ENCODE results near the gene TUNAR. TPM values are rescaled to one million over a fixed set of nuclear protein-coding genes. Genes with fewer than 3 reads are reported as not detected.

TUNAR gene
- total RNA-seq, 2 experiments from 2014 or later, result not detected

DNA sequence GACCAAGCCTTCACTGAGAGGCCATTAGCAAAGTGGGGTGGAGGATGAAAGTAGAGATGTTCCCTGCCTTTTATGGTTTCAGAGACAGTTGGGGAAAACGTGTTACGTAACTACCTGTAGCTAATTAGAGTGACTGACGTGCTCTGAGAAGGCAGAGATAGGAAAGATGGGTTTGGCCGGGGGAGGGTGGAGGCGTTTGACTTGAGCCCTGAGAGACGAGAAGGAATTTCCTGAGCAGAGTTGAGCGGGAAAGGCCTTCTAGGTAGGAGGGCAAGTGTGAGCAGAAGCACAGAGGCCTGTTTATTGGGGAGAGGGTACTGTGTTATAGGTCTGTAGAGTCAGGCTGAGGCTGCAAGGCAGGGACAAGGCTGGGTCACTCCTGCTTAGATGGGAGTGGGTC lies 8.6 kb downstream of the TUNAR start:
- intact Hi-C loops (cut with DNase I, micrococcal nuclease), result no loop called here
- H3K27ac ChIP-seq (ENCODE audit: low read depth in 1 of 2, low read length in 2 of 2), result no peak overlapping the region
- peaks cover 63% of the 10 kb centered on the region for H3K27me3 Mint-ChIP-seq
- ATAC-seq (ENCODE audit: poor library complexity) (no peak), DNase-seq (no peak)
- ChIA-PET POLR2A (no interaction called here), CTCF (no interaction called here)
- H3K9me3 Mint-ChIP-seq, result no peaks in the 10 kb centered on the region
- TF ChIP-seq, protein P1, sequence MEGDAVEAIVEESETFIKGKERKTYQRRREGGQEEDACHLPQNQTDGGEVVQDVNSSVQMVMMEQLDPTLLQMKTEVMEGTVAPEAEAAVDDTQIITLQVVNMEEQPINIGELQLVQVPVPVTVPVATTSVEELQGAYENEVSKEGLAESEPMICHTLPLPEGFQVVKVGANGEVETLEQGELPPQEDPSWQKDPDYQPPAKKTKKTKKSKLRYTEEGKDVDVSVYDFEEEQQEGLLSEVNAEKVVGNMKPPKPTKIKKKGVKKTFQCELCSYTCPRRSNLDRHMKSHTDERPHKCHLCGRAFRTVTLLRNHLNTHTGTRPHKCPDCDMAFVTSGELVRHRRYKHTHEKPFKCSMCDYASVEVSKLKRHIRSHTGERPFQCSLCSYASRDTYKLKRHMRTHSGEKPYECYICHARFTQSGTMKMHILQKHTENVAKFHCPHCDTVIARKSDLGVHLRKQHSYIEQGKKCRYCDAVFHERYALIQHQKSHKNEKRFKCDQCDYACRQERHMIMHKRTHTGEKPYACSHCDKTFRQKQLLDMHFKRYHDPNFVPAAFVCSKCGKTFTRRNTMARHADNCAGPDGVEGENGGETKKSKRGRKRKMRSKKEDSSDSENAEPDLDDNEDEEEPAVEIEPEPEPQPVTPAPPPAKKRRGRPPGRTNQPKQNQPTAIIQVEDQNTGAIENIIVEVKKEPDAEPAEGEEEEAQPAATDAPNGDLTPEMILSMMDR (IDR thresholded peaks at IDR 0.05), result no peak
- no peaks in the 10 kb centered on the region for H3K36me3 ChIP-seq (ENCODE audit: insufficient read depth, low read length)
- H3K27me3 ChIP-seq (ENCODE audit: control insufficient read depth in 1 of 2, insufficient read depth in 2 of 2, low read length in 2 of 2), result peaks cover 0 to 4% of the 10 kb centered on the region in 2 experiments
- H3K4me3 ChIP-seq (ENCODE audit: low read length), result no peak overlapping the region
- no peaks in the 10 kb centered on the region for H3K9me3 ChIP-seq (ENCODE audit: control insufficient read depth in 1 of 2, insufficient read depth in 1 of 2, low read length in 2 of 2)
- H3K36me3 Mint-ChIP-seq (ENCODE audit: low read depth), result no peaks in the 10 kb centered on the region
- no peaks in the 10 kb centered on the region for H3K4me1 Mint-ChIP-seq (ENCODE audit: low read depth)
- H3K4me3 Mint-ChIP-seq, result no peak overlapping the region
- H3K27ac Mint-ChIP-seq, result no peak overlapping the region
- H3K4me1 ChIP-seq (ENCODE audit: insufficient read depth, low read length), result no peaks in the 10 kb centered on the region

DNA sequence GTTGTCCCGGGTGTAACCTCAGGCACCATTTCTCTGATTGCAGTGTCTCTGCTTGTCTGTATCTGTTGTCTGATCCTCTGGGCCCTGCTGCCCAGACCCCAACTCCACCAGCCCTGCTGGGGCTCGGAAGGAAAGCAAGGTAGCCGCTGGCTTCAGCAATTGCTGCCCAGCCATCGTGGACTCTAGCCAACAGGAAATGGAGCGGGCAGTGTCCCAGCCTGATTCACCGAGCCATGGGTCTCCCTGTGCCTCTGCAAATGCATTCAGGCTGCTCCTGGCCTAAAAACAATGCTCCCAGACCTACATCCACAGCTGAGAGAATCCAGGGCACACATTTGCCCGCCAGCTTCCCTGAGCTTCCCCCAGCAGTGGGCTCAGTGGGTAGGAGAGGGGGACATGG lies 9.2 kb downstream of the TUNAR start:
- H3K9me3 Mint-ChIP-seq, result no peaks in the 10 kb centered on the region
- H3K4me3 Mint-ChIP-seq, result no peak overlapping the region
- no peak for ATAC-seq (ENCODE audit: poor library complexity)
- no peaks in the 10 kb centered on the region for H3K4me1 Mint-ChIP-seq (ENCODE audit: low read depth)
- H3K27ac Mint-ChIP-seq, result no peak overlapping the region
- POLR2A ChIA-PET, result no interaction called here
- H3K27me3 Mint-ChIP-seq, result peaks cover 58% of the 10 kb centered on the region
- no peak for DNase-seq
- Histone ChIP-seq H3K9me3 (ENCODE audit: control insufficient read depth in 1 of 2, insufficient read depth in 1 of 2, low read length in 2 of 2) (no peaks in the 10 kb centered on the region), H3K4me1 (ENCODE audit: insufficient read depth, low read length) (no peaks in the 10 kb centered on the region), H3K36me3 (ENCODE audit: insufficient read depth, low read length) (no peaks in the 10 kb centered on the region), H3K27ac (ENCODE audit: low read depth in 1 of 2, low read length in 2 of 2) (no peak overlapping the region), H3K27me3 (ENCODE audit: control insufficient read depth in 1 of 2, insufficient read depth in 2 of 2, low read length in 2 of 2) (peaks cover 0 to 4% of the 10 kb centered on the region in 2 experiments), H3K4me3 (ENCODE audit: low read length) (no peak overlapping the region)
- intact Hi-C loops (cut with DNase I, micrococcal nuclease), result no loop called here
- CTCF ChIA-PET, result no interaction called here
- H3K36me3 Mint-ChIP-seq (ENCODE audit: low read depth), result no peaks in the 10 kb centered on the region
- TF ChIP-seq, protein P1 (IDR thresholded peaks at IDR 0.05), result no peak

DNA sequence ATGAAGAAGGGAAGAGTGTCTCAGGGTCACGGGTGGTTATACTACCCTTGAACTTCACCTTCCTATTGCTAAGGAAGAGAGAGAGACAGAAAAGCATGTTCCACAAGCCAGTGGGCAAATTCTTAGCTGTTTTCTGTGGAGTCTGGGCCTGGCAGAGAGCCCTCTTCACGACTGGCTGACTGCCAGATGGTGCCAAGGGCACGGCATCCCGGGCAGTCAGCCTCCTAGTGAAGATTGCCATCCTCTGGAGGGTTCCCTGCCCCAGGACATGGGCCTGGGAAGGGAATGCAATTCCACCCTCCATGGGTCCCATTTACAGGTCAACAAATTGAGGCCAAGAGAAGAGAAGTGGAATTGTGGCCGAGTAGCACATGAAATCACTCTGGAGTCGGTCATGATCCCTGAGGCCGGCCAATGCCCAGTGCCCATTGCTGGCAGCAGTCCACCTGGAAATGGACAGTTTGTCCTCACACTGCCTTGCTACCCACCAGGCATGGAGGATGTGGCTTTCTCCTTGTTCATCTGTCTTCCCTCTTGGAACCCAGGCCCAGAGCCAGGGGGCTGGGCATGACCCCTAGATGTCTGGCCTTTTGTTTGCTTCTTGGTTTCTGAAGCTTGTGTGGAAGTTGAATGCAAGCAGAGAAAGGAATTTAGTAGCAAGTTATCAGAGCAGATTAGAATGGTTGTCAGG lies 9.9 kb downstream of the TUNAR start:
- H3K36me3 Mint-ChIP-seq (ENCODE audit: low read depth), result no peaks in the 10 kb centered on the region
- POLR2A ChIA-PET, result no interaction called here
- no peak overlapping the region for H3K27ac Mint-ChIP-seq
- CTCF ChIA-PET, result no interaction called here
- no peaks in the 10 kb centered on the region for H3K36me3 ChIP-seq (ENCODE audit: insufficient read depth, low read length)
- no peaks in the 10 kb centered on the region for H3K9me3 Mint-ChIP-seq
- ATAC-seq (ENCODE audit: poor library complexity) (no peak), DNase-seq (no peak)
- H3K4me3 ChIP-seq (ENCODE audit: low read length), result no peak overlapping the region
- H3K27ac ChIP-seq (ENCODE audit: low read depth in 1 of 2, low read length in 2 of 2), result no peak overlapping the region
- no peaks in the 10 kb centered on the region for H3K9me3 ChIP-seq (ENCODE audit: control insufficient read depth in 1 of 2, insufficient read depth in 1 of 2, low read length in 2 of 2)
- H3K27me3 Mint-ChIP-seq, result peaks cover 55% of the 10 kb centered on the region
- TF ChIP-seq, protein P1 (IDR thresholded peaks at IDR 0.05), result no peak
- intact Hi-C loops (cut with DNase I, micrococcal nuclease), result no loop called here
- H3K4me1 Mint-ChIP-seq (ENCODE audit: low read depth), result no peaks in the 10 kb centered on the region
- no peak overlapping the region for H3K4me3 Mint-ChIP-seq
- H3K27me3 ChIP-seq (ENCODE audit: control insufficient read depth in 1 of 2, insufficient read depth in 2 of 2, low read length in 2 of 2), result peaks cover 0 to 4% of the 10 kb centered on the region in 2 experiments
- no peaks in the 10 kb centered on the region for H3K4me1 ChIP-seq (ENCODE audit: insufficient read depth, low read length)

Data from CD4-positive, alpha-beta T cell (primary cell).